ENCODE measurements around the gene FAM117A.

FAM117A gene

DNA sequence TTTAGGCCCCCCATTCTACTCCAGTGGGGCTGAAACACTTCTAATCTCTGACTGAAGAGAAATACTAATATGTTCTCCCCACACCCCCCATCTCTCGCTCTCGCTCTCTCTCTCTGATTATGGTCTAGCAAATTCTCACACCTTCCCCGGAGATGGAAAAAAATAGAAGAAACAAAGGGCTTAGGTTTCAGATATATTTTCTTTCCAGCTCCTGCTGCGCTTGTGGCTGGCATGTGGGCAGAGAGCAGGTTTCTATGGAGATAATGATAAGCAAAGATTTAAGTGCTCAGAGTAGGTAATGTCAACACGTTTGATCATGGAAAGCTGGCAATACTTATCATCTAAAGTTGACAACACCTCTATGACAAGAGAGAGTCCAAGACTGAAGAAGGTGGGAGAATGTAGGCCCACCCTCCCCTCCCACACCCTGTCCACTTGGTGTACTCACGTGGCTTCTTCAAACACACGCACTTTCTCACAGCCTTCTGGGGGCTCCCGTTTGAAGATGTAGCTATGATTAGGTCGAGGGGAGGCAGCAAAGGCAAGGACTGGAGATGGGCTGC is 48.1 kb downstream of the FAM117A start:
- no peak overlapping the region for H3K4me3 ChIP-seq (ENCODE audit: low read depth, low read length)
- TF ChIP-seq, protein P1, sequence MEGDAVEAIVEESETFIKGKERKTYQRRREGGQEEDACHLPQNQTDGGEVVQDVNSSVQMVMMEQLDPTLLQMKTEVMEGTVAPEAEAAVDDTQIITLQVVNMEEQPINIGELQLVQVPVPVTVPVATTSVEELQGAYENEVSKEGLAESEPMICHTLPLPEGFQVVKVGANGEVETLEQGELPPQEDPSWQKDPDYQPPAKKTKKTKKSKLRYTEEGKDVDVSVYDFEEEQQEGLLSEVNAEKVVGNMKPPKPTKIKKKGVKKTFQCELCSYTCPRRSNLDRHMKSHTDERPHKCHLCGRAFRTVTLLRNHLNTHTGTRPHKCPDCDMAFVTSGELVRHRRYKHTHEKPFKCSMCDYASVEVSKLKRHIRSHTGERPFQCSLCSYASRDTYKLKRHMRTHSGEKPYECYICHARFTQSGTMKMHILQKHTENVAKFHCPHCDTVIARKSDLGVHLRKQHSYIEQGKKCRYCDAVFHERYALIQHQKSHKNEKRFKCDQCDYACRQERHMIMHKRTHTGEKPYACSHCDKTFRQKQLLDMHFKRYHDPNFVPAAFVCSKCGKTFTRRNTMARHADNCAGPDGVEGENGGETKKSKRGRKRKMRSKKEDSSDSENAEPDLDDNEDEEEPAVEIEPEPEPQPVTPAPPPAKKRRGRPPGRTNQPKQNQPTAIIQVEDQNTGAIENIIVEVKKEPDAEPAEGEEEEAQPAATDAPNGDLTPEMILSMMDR (IDR thresholded peaks at IDR 0.05; ENCODE audit: low read depth, low read length): no peak
- TF ChIP-seq POLR2A (IDR thresholded peaks at IDR 0.05; ENCODE audit: extremely low read depth, insufficient read length) (no peak), MYC (IDR thresholded peaks at IDR 0.05; ENCODE audit: low read depth, low read length) (no peak)
- TF ChIP-seq, protein P2, sequence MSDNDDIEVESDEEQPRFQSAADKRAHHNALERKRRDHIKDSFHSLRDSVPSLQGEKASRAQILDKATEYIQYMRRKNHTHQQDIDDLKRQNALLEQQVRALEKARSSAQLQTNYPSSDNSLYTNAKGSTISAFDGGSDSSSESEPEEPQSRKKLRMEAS (IDR thresholded peaks at IDR 0.05; ENCODE audit: low read depth, low read length): no peak
- DNase-seq (ENCODE audit: low read depth): no peak

DNA sequence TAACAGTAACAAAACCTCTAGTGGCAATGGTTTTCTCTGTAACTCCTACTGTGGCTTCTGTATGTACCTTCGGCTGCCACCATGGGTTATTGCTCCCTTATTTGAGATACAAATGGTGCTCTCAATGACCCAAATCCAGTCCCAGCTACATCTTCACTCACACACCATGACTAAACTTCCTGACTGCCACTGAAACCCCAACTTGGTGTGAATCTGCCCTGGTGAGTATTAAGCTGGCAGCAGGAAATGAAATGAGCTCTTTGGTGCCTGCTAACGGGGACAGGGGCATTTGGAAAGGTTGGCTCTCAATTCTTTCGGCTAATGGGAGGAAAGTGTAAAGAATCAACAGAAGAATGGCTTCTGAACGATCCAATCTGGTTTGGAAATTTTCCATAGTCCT is 48.7 kb downstream of the FAM117A start:
- H3K4me3 ChIP-seq (ENCODE audit: low read depth, low read length): no peak overlapping the region
- no peak for DNase-seq (ENCODE audit: low read depth)
- no peak for TF ChIP-seq MYC (IDR thresholded peaks at IDR 0.05; ENCODE audit: low read depth, low read length)
- TF ChIP-seq, protein P2 (IDR thresholded peaks at IDR 0.05; ENCODE audit: low read depth, low read length): no peak
- TF ChIP-seq POLR2A (IDR thresholded peaks at IDR 0.05; ENCODE audit: extremely low read depth, insufficient read length): no peak
- TF ChIP-seq, protein P1 (IDR thresholded peaks at IDR 0.05; ENCODE audit: low read depth, low read length): no peak

DNA sequence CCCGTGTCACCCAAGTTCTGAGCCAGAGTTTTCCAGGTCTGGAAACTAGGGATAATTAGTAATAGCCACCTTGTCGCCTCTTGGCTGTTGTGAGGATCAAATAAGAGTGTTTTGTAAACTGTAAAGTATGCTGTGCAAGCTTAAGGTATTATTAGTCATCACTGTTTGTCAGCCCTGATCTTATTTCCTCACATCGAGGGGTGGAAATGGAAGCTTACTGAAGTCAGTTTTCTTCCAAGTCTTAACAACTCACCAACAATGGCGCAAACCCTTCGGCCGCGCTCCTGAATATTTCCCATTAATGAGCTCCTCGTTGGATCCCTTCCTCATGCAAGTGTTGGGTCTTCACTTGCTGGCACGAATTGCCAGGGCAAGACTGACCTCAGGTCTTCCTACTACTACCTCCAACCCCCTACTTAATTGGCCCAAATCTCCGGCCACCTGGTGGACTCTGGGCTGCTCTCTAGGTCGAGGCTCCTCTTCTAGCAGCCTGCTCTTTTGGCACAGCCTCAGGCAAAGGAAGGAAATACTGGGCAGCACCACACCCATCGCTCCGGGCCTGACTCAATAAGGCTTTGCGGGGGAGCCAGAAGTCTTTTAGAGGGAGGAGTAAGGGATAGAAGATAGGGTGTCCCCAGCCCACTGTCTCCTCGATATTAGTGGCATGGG is 55.3 kb downstream of the FAM117A start:
- TF ChIP-seq, protein P1 (IDR thresholded peaks at IDR 0.05; ENCODE audit: low read depth, low read length): no peak
- H3K4me3 ChIP-seq (ENCODE audit: low read depth, low read length): peak overlapping the region; percentile 51
- DNase-seq (ENCODE audit: low read depth): no peak

DNA sequence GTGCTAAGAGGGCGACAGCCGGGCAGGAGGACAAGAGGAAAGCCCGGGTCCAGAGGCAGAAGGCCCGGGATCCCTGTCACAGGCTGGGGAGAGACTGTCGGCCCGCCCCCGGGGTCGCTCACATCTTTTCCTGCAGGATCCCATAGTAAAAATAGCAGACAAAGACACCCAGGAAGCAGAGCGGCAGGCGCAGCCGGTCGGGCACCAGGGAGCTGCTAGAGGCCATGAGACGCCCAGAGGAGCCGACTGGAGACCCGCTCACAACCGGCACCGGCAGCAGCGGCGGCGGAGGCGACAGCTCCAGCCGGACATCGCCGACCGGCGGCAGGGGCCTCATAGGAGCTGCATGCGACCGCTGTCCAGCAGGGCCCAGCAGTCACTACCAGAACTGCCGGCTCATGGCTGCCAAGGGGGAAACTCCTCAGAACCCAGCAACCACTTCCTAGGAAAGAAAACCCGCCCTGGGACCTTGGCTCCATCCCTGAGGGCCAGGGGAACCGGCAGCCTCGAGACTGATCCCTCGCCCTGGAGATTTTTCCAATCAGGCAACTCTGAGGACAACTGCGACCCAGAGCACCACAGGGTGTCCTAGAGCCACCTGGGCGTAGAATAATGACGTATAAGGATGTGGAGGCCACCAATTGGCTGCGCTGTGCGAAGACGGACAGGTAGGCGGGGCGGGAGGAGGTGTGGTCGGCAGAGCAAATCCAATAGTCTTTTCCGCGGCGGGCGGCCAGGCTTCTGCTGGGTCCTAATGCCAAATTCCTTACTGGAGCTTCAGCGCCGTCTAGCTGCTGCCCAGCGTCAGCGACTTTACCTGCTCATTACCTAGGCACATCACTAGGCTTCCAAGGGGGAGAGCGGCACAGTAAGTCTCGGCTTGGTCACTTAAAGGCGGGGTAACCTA is 56.1 kb downstream of the FAM117A start, which contains the start of gene SLC35B1:
SLC35B1 (minus strand) TSS at position 357 of the 907 bp plus-strand sequence; CDS start at position 226, 131 bp downstream.
- H3K4me3 ChIP-seq (ENCODE audit: low read depth, low read length): peak within 1 kb of the TSS; percentile 90
- peak; percentile 43 for TF ChIP-seq MYC (IDR thresholded peaks at IDR 0.05; ENCODE audit: low read depth, low read length)
- TF ChIP-seq, protein P2 (IDR thresholded peaks at IDR 0.05; ENCODE audit: low read depth, low read length): peak; percentile 41
- no peak for TF ChIP-seq POLR2A (IDR thresholded peaks at IDR 0.05; ENCODE audit: extremely low read depth, insufficient read length)
- TF ChIP-seq, protein P1 (IDR thresholded peaks at IDR 0.05; ENCODE audit: low read depth, low read length): peak; percentile 86
- peak; percentile 98 for DNase-seq (ENCODE audit: low read depth)

DNA sequence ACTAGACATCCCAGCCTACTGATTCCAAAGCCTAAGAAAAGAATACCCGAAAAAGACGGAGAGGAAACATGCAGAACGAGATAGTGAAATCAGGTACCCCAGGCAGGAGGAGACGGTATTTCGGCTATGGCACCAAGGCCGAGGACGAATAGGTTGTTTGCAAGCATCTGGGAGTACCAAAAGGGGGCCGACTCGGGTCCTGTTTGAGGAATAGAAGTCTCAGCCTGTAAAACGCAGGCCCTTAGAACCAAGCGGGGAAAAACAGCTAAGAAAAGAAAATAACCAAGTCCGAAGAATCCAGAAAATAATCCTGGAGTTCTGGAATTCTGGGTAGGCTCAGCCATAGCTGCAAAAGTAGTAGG is 56.7 kb downstream of the FAM117A start:
- TF ChIP-seq POLR2A (IDR thresholded peaks at IDR 0.05; ENCODE audit: extremely low read depth, insufficient read length) (no peak), MYC (IDR thresholded peaks at IDR 0.05; ENCODE audit: low read depth, low read length) (no peak)
- TF ChIP-seq, protein P2 (IDR thresholded peaks at IDR 0.05; ENCODE audit: low read depth, low read length): no peak
- TF ChIP-seq, protein P1 (IDR thresholded peaks at IDR 0.05; ENCODE audit: low read depth, low read length): no peak
- H3K4me3 ChIP-seq (ENCODE audit: low read depth, low read length): peak overlapping the region; percentile 90
- DNase-seq (ENCODE audit: low read depth): peak; percentile 38
